Fibroblast of peridontal ligament (primary cell): ENCODE measurements around the gene PASK.

Source experiments
- DNase-seq: peaks from one replicate; pipeline ENCODE4 v3.0.0-alpha.2; 2010; ENCODE audit errors: extremely low read depth

The PASK gene

DNA sequence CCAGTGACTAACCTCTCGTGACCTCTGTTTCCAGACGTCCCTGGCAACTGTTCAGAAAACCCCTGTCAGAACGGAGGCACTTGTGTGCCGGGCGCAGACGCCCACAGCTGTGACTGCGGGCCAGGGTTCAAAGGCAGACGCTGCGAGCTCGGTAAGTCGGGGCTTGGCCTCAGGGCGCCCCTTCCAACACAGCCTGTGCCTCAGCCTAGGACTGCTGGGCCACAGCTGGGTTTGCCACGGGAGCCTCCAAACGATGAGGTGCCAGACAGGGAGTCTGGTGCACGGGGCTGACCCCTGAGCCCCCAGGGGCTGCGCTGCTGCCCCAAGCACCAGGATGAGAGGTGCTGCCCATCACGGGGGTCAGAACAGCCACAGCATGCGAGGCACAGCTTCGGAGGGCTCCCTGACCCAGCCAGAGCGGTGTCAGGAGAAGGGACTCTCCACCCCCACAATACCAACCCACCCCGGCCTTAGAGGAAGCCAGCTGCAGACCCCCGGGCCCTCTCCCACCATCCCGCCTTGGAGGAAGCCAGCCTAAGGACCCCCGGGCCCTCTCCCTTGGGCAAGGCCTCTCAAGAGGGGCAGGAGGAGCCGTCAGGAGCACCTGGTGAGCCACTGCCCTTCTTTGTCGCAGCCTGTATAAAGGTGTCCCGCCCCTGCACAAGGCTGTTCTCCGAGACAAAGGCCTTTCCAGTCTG is 67.5 kb downstream of the PASK start:
- no peak for DNase-seq

DNA sequence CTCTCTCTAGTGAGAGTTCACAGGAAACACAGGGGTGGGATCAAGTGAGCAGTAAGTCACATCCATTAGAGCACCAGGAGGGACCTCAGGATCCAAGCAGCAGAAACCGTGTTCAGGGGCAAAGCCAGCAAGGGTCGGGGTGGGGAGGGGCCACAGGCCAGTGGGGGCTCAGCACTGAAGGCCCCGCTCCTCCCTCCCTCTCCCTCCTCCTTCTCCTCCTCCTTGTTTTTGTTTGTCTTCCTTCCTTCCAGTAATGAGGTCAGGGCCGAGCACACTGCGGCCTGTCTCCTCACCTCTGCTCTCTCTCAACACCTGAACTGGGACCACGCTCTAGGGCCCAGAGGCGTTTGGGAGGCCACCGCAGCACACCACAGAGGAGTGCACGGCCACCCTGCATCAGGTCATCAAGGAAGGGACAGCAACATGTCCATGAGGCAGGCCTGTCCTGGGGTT is 68.1 kb downstream of the PASK start:
- DNase-seq: no peak

DNA sequence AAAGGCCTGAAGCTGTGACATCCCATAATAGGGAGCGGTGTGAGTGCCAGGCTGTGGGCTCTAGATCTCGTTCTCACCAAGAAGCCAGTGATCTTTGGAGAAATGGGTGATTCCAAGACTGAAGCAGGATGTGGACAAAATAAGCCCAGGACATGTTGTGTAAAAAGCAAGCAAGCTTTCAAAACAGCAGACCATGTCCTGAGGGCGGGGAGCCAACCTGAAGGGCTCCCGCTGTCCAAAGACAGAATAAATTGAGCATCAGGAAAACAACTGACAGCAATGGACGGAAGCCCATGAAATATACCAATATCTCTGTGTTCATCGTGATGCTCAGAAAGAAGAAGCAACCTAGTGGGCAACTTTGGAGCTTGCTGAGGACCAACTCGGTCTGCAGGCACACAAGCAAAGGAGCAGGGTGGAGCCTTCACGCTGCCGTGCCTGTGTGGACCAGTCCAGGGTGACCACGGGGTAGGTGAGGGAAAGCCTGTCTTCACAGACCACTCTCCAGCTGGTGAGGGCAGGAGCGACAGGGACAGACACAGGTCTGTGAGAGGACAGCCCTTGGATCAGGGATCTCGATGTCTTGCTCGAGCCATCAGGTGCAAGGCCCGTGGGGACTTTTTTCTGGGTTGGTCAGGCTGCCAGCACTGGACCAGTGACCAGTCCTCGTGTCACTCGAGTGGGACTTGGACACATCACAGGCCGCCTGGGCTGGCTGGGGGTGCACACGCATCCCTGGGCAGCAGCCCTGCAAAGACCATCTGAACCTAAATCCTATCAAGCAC is 68.7 kb downstream of the PASK start:
- no peak for DNase-seq

DNA sequence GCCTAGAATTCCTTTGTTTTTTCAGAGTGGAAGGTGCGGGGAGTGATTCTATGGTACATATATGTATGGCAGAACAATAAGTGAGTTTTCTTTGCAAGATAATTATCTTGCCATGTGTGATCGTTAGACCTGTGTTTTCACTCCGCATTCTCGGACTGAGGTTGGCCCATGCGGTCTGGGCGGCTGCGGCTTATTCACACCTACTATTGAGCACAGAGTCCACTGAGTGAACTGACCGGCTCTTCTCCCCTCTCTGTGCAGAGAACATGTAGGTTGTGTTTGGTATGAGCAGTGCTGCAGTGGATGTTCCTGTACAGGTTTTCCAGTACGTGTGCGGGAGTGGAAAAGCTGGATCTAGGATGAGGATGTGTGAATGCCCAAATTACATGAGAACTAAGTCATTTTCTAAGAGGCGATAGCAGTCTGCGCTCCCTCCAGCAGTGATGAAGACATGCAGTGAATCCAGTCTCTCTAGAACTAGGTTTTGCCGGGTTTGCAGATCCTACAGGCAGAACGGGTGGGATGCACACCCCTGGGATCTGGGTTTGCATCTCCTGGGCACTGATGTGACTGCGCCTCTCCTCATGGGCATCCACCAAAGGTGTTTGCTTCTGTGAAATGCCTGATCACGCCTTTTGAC is 74.3 kb downstream of the PASK start:
- no peak for DNase-seq

DNA sequence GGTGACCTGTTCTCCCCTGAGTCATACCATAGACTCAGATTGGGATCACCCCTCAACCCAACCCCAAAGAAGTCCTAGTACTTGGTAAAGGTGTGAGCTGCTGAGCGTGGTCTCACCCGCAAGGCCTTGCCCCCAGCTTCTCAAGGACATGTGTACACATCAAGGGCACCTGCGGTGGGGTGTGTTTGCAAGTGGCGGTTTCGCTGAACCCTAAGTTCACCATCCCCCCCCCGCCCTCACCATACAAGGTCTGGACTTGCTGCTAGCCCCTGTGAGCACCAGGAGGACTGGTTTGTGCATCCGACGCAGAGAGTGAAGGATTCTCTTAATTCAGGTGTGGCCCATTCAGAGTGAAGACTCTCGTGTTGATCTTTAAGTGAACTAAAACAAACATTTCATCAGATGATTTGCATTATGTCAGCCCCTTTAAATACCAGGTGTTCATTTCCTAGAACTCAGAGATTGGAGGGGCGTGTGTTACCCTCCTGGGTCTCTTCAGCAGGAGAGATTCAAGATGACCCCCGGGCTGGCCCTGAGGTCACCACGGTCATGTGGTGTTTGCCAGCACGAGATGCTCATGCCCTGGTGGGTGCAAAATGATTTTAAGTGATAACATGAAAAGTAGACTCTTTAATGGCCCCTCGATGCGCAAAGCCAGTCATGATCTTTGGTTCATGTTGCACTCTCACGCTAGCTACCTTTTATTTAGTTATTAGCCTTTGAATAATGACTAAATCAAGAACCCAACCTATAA is 75.0 kb downstream of the PASK start:
- no peak for DNase-seq

DNA sequence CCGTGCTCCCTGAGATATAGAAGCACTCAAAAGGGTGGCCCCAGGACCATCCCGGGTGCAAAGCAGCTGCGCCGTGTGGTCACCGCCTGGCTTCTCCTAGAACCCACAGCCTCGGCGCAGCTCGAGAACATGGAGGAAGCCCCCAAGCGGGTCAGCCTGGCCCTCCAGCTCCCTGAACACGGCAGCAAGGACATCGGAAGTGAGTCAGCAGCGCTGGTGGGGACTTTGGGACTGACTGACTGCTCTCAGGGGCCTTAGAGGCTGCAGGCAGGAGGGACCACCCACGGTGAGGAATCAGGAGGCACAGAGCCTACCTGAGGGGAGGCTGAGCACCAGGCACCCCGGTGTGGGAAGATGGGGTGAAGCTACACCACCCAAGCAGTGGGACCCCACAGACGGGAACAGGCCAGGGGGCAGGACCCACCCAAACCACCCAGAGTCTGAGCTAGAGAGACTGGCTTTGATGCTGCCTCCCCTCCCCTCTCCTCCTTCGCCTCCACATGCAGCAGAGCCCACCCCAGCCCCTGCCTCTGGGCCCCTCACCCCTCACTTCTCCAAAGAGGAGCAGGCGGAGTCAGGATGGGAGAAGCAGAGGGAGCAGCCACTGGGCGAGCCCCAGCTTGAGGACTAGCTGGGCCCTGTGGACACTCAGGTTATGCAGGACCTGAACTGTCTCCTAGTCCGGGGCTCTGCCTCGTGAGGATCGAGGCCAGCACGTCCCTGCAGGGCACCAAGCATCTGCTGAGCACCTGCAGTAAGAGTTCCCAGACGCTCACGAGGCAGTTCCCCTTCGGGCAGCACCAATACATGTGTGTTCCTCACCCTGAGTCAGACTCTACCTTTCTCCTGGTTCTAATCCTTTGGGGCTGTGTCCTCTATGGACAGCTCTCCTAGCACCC is 75.9 kb downstream of the PASK start:
- DNase-seq: no peak

DNA sequence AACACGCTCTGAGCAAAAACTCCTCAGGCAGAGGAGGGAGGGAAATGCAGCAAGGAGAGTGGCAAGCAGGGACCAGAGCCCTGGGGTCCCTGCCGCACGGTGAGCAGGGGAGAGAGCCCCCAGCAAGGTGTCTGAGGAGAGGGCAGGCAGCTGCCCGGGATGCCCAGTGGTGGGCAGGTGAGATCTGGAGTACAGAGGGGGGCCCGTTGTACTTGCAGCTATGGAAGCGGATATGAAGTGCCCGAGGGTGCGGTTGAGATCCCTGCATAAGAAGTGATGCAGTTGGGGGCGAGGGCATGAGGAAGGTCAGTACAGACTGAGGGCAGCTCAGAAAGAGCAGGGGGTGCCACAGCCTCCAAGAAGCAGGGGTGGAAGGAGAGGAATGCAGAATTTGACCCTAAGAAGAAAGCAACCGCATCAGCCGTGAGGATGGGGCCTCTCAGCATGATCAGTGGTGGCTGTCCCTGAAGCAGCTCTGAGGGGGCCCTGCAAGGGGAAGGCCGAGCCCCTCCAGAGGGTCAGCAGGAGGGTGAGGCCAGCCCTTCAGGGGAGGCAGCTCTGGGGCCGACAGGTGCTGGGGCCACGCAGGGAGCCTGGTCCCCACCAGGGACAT is 76.6 kb downstream of the PASK start:
- DNase-seq: no peak

DNA sequence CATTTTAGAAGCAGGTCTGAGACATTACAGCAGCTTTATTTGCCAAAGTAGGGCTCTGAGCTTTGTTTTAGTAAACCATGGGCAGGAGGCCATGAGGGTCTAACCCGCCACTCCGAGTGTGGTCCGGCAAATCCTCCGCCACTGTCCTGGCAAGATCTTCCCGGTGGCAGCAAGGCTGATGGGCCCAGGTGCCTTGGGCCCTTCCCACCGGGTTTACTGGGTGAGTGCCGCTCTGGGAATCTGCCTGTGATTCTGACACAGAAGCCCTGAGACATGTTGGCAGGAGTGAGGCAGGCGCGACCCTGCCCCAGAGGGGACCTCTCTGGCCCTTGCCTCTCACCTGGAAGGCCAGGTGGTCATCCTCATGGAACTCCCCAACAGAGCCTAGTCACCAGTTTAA is 77.1 kb downstream of the PASK start:
- no peak for DNase-seq

DNA sequence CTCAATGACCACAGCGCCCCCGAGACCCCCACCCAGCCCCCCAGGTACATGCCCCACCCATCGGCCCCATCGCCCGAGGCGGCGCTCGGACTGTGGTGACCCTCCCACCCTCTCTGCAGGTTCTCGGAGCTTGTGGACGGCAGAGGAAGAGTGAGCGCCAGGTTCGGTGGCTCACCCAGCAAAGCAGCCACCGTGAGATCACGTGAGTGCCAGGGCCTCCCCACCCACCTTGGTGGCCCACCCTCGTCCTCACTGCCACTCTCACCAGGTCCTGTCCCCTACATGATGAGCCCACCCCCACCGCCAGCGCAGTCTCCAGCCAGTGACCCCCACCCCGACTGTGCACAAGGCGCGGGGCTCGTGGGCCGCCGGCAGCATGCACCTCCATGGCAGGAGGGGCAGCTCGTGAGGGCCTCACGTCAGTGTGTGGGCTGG is 77.6 kb downstream of the PASK start:
- DNase-seq: no peak

DNA sequence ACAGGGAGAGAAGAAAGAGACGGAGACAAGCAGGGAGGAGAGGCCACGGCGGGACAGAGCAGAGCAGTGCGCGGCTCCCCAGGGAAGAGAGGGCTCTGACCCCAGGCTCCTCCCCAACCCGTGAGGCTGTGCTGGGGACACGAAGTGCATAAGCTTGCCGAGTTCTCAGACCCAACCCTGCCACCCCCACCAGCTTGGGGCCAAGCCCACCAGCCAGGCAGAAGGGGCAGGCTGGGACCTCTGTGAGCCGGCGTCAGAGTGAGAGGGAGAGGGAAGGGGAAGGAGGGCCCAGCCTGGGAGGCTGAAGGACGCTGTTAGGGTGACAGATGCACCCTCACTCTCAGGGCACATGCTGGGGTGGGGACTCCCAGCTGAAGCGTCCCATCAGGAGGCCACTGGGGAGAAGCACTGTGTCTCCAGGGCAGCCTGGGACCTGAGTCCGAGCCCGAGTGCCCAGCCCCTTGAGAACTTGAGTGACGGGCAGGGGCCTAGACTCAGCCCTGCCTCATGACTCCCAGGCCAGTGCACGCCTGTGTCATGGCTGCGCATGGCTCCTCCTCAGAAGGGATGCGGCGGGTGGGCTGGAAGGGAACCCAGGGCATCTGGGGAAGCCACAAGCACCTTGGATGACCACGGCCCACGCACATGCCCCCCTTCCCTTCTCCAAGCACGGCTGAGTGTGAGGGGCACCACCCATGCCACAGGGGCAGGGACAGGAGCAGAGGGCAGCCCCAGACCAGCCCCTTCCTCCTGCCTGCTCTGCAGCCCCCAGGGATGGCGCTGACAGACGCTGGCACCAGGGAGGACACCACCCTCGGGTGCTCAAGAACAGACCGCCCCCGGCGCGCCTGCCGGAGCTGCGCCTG is 78.2 kb downstream of the PASK start:
- no peak for DNase-seq

DNA sequence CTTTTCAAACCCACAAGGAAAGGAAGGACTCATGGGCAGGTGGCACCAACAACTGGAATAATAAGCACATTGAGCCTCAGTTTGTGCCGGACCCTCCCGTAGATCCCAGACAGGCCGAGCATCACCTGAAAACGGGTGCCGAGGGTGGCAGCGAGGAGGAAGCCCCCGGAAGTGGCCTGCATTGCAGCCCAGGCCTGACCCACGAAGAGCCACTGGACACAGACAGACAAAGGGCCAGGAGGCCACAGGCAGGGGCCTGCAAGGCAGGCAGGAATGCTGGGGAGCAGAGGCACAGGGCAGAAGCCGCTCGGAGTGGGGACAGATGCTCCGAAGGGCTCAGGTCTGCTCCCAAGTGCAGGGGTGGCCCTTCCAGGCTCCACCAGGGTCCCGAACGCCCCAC is 78.9 kb downstream of the PASK start:
- DNase-seq: no peak

DNA sequence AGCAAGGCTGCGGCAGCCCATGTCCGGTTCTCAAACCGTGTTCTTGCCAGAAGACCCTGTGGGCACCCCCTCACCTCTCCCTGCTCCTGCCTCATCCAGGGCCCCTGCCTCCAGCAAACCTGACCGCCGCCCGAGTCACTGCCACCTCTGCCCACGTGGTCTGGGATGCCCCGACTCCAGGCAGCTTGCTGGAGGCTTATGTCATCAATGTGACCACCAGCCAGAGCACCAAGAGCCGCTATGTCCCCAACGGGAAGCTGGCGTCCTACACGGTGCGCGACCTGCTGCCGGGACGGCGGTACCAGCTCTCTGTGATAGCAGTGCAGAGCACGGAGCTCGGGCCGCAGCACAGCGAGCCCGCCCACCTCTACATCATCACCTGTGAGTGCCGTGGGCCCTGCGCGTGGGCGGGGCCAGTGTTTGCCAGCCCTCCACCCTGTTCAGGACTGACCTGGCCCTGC is 79.4 kb downstream of the PASK start:
- no peak for DNase-seq

DNA sequence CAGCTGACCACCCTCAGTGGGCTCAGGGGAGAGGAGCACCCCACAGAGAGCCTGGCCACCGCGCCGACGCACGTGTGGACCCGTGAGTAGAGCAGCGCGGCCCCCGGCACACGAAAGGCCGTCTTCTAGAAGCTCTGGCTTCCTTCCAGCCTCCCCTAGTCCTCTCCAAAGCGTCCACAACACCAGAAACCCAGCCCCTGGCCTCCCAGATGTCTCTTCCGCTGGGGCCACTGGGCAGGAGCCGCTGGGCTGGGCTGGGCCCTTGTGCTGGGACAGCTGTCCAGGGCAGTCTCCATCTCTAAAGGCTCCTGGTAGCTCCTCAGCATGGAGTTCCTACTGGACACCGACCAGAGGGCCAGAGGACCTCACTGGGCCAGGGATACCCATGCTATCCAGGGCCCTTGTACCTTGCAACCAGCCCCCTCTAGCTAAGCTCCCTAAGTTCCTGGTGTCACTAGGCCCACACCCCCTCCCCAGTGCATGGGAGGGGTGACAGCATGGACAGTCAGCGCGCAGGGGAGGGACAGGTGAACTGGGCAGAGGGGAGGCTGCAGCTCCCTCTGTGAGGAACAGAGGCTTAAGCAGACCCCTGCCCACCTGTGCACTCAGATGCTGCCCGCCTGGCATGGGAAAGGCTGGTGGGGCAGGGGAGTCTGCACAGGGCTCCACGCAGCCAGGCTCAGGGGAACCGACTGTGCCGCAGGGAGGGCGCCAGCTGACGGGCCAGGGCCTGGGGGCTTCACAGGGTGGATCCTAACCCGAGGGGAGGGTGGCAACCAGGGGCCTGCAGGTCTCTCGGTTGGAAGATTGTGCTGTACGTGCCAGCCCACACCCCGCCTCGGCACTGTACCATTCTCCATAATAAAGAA is 80.1 kb downstream of the PASK start:
- no peak for DNase-seq

DNA sequence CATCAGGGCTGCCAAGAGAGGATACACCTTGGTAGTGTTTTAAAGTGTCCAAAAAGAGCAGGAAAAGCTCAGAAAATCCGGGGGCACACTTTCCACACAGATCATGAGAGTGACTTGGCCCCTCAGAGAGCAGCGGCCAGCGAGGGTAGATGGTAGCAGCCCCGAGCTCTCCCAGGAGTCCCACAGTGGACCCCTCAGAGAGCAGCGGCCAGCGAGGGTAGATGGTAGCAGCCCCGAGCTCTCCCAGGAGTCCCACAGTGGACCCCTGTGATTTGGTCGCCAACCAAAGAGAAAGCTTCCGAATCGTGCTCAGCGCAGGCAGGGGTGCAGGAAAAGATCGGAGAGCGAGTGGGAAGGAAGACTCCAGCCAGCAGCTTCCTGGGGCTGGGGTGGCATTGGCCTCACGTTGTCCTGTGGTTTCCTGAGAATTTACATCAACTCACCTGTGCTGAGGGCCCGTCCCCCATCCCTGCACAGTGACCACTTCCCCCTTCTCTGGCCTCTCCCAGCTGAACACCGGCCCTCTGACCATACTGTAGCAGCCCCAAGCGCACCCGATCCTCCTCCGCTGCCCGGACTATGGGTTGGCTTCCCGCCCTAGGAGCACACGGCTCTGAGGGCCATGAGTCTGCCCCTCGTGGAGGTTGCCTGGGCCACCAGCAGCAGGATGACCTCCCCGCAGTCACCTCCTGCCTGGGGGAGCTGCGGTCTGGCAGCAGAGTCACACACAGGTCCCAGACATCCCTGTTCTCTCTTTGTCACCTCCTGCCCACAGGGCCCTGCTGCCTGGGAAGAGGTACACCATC is 80.9 kb downstream of the PASK start:
- DNase-seq: no peak

DNA sequence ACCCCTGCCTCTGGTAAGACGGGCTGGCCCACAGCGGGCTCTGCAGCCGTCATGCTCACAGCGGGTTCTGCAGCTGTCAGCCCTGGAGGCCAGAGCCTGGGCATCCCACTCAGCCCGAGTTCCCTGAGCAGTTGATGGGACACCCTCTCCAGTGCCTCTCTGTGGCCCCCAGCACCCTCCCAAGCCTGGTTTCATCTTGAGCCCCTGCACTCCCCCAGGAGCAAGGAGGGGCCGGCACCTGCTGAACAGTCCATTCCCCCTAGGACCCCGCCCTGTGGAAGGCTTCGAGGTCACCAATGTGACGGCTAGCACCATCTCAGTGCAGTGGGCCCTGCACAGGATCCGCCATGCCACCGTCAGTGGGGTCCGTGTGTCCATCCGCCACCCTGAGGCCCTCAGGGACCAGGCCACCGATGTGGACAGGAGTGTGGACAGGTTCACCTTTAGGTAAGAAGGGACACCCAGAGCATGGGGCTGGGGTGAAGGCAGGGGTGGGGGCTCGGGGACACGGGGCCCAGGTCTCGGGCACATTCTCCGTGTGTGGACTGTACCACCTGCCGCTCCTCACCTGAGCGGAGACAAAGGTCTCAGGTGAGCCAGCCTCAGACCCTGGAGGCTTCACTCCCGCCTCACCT is 81.7 kb downstream of the PASK start:
- DNase-seq: no peak

DNA sequence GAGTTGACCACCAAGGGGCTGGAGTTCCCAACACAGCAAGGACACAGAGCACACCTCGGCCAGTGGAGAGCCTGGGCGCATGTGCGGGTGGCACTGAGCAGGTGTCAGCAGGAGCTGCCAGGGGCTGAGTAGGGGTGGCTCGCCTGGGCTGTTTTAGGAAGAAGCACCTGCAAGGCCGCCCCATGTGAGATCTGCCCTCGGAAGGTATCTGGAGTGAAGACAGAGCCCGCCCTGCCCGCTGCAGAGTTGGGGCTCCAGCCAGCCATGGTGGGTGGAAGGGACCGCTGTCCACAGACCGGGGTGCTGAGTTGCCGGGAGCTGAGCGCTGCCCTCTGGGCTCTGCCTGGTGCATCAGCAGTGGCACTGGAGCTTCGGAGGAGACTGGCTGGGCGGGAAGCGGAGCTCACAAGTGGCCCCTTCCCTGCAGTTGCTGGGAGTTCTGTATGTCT is 82.4 kb downstream of the PASK start:
- DNase-seq: no peak
